PC-3 (cell line): ENCODE data around the gene DGCR6L. TPM values are rescaled to one million over a fixed set of nuclear protein-coding genes. Genes with fewer than 3 reads are reported as not detected.
"Not testable (repeated sequence)": the region's sequence is repeated elsewhere in the genome, so short reads cannot be mapped to it uniquely, and the experiment has no call there.

Source experiments
- ATAC-seq: fragments of 200-7000 bp; cut with Tn5 transposase; 2 replicates; pipeline ENCODE4 v1.9.1; 2020; ENCODE audit warnings: mild to moderate bottlenecking, moderate library complexity
- BruUV-seq: library from RNA; stranded (reverse); fragments of 400-500 nt; replicated peaks from 2 replicates; lab custom pipeline; 2021; lab: Mats Ljungman, UMichigan
- CTCF ChIA-PET: fragments of 300-600 bp; sonication (Branson Sonifier 250); formaldehyde crosslinking; loops from one replicate; lab custom pipeline; 2022; ENCODE audit warnings: antibody characterized with exemption; lab: Charles Lee
- POLR2A ChIA-PET: fragments of 300-600 bp; sonication (Branson Sonifier 250); formaldehyde crosslinking; loops from one replicate; lab custom pipeline; 2022; ENCODE audit warnings: antibody characterized with exemption; ENCODE audit not compliant: unreplicated experiment; lab: Charles Lee
- DNase-seq: peaks from one replicate; pipeline ENCODE4 v3.0.0-alpha.2; 2015
- H2AFZ ChIP-seq: fragments of 300-600 bp; sonication (generic); 2 replicates; pipeline ENCODE4 v1.6.0; 2016; ENCODE audit warnings: antibody characterized with exemption, low read length
- H3F3A ChIP-seq: fragments of 300-600 bp; sonication (generic); one replicate; pipeline ENCODE4 v1.6.0; 2017; ENCODE audit warnings: antibody characterized with exemption, low read length, control low read depth, mild to moderate bottlenecking; ENCODE audit not compliant: unreplicated experiment
- H3K27ac ChIP-seq: fragments of 300-600 bp; sonication (generic); 2 replicates; pipeline ENCODE4 v1.5.1; 2016; ENCODE audit warnings: mild to moderate bottlenecking, low read length
- H3K27me3 ChIP-seq: fragments of 300-600 bp; sonication (generic); 2 replicates; pipeline ENCODE4 v1.6.1; 2016; ENCODE audit warnings: low read length, mixed read lengths
- H3K36me3 ChIP-seq: fragments of 300-600 bp; sonication (generic); 2 replicates; pipeline ENCODE4 v1.6.1; 2016; ENCODE audit warnings: low read depth, mixed run types, low read length, mixed read lengths
- H3K4me1 ChIP-seq: fragments of 300-600 bp; sonication (generic); 2 replicates; pipeline ENCODE4 v1.5.1; 2016; ENCODE audit warnings: low read length; ENCODE audit not compliant: insufficient read depth
- H3K4me2 ChIP-seq: fragments of 300-600 bp; sonication (generic); 2 replicates; pipeline ENCODE4 v1.6.0; 2016; ENCODE audit warnings: low read length
- H3K4me3 ChIP-seq: fragments of 300-600 bp; sonication (generic); 2 replicates; pipeline ENCODE4 v1.5.1; 2016; ENCODE audit warnings: mild to moderate bottlenecking, low read length, mixed read lengths
- H3K79me2 ChIP-seq: fragments of 300-600 bp; sonication (generic); 2 replicates; pipeline ENCODE4 v1.6.1; 2017; ENCODE audit warnings: low read length, mixed read lengths
- H3K9ac ChIP-seq: fragments of 300-600 bp; sonication (generic); 2 replicates; pipeline ENCODE4 v1.6.0; 2016; ENCODE audit warnings: mild to moderate bottlenecking, low read length
- H3K9me2 ChIP-seq: fragments of 300-600 bp; sonication (generic); replicated peaks from 2 replicates; pipeline ENCODE4 v1.6.1; 2016; ENCODE audit warnings: mixed run types, low read length, mixed read lengths
- H3K9me3 ChIP-seq: fragments of 300-600 bp; sonication (generic); 2 replicates; pipeline ENCODE4 v1.6.1; 2016; ENCODE audit warnings: low read length, mixed read lengths
- H4K20me1 ChIP-seq: fragments of 300-600 bp; sonication (generic); 2 replicates; pipeline ENCODE4 v1.6.1; 2016; ENCODE audit warnings: low read length, mixed read lengths
- EZH2 ChIP-seq: fragments of 300-600 bp; sonication (generic); IDR thresholded peaks from one replicate; pipeline ENCODE4 v1.6.1; 2017; ENCODE audit warnings: antibody characterized with exemption, mild to moderate bottlenecking, low read length; ENCODE audit not compliant: unreplicated experiment
- EZH2phosphoT487 ChIP-seq: fragments of 300-600 bp; sonication (generic); IDR thresholded peaks from 2 replicates; pipeline ENCODE4 v1.6.1; 2018; ENCODE audit warnings: mild to moderate bottlenecking, antibody characterized with exemption, low read length, borderline replicate concordance
- intact Hi-C: fragments of 100-400 bp; cut with micrococcal nuclease; formaldehyde crosslinking; loops from 2 replicates; pipeline ENCODE4 v1.9.0; 2023
- total RNA-seq: library from RNA; depleted of rRNA; stranded (reverse); fragments of >200 nt; gene quantifications from 2 replicates; pipeline ENCODE4 v1.2.3, GENCODE V29; 2014
- TF ChIP-seq, protein P1 (sequence below): fragments of 300-600 bp; sonication (generic); conservative IDR thresholded peaks from 2 replicates; pipeline ENCODE4 v1.5.1; 2017; ENCODE audit warnings: antibody characterized with exemption, low read depth, mild to moderate bottlenecking, low read length

The DGCR6L gene
- total RNA-seq, 1 experiment from 2014 or later: 78.1 TPM

DNA sequence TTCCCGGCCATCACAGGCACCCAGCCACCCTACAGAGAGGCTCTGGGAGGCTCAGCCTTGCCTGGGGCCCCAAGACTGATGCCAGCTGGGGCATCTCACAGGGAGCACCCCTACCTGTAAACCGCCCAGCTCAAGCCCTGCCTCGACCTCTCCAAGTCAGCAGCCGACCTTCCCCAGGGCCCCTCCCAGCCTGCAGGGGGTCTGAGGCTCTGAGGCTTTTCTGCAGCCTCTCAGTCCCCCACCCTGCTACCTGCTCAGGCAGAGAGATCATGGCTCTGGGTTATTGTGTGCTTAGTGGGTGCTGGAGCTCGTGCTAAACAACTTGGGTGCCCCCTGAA lies 28.6 kb downstream of the DGCR6L start:
- BruUV-seq: no TSS peak
- DNase-seq (no peak), ATAC-seq (no peak)
- no peak overlapping the region for H3K9ac ChIP-seq
- no peak overlapping the region for H3K4me2 ChIP-seq
- H3K27ac ChIP-seq: no peak overlapping the region
- no peaks in the 10 kb centered on the region for H3F3A ChIP-seq
- ChIA-PET CTCF (no interaction called here), POLR2A (no interaction called here)
- no peak overlapping the region for H2AFZ ChIP-seq
- no peaks in the 10 kb centered on the region for H3K27me3 ChIP-seq
- H3K9me3 ChIP-seq: no peaks in the 10 kb centered on the region
- H4K20me1 ChIP-seq: no peaks in the 10 kb centered on the region
- H3K4me1 ChIP-seq: no peaks in the 10 kb centered on the region
- no peak for TF ChIP-seq EZH2
- TF ChIP-seq, protein P1, sequence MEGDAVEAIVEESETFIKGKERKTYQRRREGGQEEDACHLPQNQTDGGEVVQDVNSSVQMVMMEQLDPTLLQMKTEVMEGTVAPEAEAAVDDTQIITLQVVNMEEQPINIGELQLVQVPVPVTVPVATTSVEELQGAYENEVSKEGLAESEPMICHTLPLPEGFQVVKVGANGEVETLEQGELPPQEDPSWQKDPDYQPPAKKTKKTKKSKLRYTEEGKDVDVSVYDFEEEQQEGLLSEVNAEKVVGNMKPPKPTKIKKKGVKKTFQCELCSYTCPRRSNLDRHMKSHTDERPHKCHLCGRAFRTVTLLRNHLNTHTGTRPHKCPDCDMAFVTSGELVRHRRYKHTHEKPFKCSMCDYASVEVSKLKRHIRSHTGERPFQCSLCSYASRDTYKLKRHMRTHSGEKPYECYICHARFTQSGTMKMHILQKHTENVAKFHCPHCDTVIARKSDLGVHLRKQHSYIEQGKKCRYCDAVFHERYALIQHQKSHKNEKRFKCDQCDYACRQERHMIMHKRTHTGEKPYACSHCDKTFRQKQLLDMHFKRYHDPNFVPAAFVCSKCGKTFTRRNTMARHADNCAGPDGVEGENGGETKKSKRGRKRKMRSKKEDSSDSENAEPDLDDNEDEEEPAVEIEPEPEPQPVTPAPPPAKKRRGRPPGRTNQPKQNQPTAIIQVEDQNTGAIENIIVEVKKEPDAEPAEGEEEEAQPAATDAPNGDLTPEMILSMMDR: no peak
- no peak for TF ChIP-seq EZH2phosphoT487
- no peaks in the 10 kb centered on the region for H3K9me2 ChIP-seq
- no peaks in the 10 kb centered on the region for H3K36me3 ChIP-seq
- intact Hi-C loops: no loop called here
- no peak overlapping the region for H3K4me3 ChIP-seq
- H3K79me2 ChIP-seq: no peaks in the 10 kb centered on the region

DNA sequence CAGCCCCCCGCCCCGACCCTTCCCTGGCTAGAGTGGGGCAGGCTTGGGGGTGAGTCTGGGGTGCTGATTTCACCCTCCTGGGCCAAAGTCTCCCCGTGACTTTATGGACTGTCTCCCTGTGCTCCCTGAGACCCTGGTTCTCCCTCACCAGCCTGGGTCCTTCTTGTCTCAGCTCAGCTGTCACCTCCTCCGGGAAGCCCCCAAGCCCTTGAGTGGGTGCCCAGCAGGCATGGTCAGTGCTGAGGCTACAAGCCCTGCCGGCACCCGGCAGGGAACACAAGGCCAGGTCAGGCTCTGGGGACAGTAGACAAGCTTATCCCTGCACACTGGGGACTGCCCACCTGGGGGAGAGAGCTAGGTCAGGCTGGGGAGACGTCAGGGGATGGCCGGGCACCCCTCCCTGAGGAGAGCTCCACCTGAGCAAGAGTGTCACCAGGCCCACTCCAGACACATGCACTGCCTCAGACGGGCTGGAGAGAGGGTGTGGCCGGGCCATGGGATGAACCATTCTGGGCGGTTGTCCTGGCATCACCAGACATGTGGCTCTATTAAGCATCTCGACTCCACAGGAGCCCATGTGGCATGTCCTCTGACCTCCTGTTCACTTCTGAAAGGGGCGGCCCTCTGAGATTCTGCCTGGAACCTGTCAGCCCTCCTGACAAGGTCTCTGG lies 29.1 kb downstream of the DGCR6L start:
- H2AFZ ChIP-seq: no peak overlapping the region
- H3F3A ChIP-seq: no peaks in the 10 kb centered on the region
- intact Hi-C loops: no loop called here
- no peaks in the 10 kb centered on the region for H4K20me1 ChIP-seq
- no peaks in the 10 kb centered on the region for H3K9me2 ChIP-seq
- DNase-seq (no peak), ATAC-seq (no peak)
- H3K36me3 ChIP-seq: no peaks in the 10 kb centered on the region
- no peak overlapping the region for H3K27ac ChIP-seq
- ChIA-PET CTCF (no interaction called here), POLR2A (no interaction called here)
- H3K4me3 ChIP-seq: no peak overlapping the region
- H3K4me1 ChIP-seq: no peaks in the 10 kb centered on the region
- H3K79me2 ChIP-seq: no peaks in the 10 kb centered on the region
- H3K4me2 ChIP-seq: no peak overlapping the region
- no peak overlapping the region for H3K9ac ChIP-seq
- no peaks in the 10 kb centered on the region for H3K9me3 ChIP-seq
- TF ChIP-seq EZH2phosphoT487 (no peak), EZH2 (no peak)
- TF ChIP-seq, protein P1: no peak
- no peaks in the 10 kb centered on the region for H3K27me3 ChIP-seq
- BruUV-seq: no TSS peak

DNA sequence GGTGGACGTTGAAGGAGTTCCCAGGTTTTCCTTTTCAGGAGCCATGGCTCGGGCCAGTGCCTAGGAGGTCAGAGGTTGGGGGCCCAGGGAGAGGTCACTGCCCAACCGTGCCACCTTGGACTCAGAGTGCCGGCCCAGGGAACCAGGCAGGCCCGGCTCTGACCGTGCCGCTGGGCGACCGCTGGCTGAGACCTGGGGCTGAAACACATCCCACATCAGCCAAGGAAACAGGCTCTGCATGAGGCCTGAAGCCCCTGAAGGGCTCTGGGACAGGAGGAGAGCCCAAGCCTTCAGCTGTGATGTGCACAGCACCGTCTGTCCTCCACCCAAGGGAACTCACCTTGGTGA lies 29.8 kb downstream of the DGCR6L start:
- Histone ChIP-seq H3K36me3 (no peaks in the 10 kb centered on the region), H3K27ac (no peak overlapping the region), H3K79me2 (no peaks in the 10 kb centered on the region), H3K9me2 (no peaks in the 10 kb centered on the region), H3K9me3 (no peaks in the 10 kb centered on the region), H3K4me1 (no peaks in the 10 kb centered on the region), H3K9ac (no peak overlapping the region), H3K4me2 (no peak overlapping the region), H3K27me3 (no peaks in the 10 kb centered on the region), H4K20me1 (no peaks in the 10 kb centered on the region), H2AFZ (no peak overlapping the region), H3F3A (no peaks in the 10 kb centered on the region), H3K4me3 (no peak overlapping the region)
- ATAC-seq (no peak), DNase-seq (no peak)
- ChIA-PET POLR2A (no interaction called here), CTCF (no interaction called here)
- TF ChIP-seq EZH2phosphoT487: no peak
- no peak for TF ChIP-seq EZH2
- TF ChIP-seq, protein P1: no peak
- intact Hi-C loops: no loop called here
- BruUV-seq: no TSS peak

GRCh38 chr22:20289182-20290044 lies 30.4 kb downstream of the DGCR6L start:
- H3K9me3 ChIP-seq, H4K20me1 ChIP-seq, H3K9ac ChIP-seq: not testable (repeated sequence)

More at GRCh38 chr22:20289182-20290044, 30.4 kb downstream of the DGCR6L start:
- H3F3A ChIP-seq, H3K4me3 ChIP-seq, intact Hi-C loops, H3K4me2 ChIP-seq, ATAC-seq, H3K4me1 ChIP-seq, CTCF ChIA-PET, H3K9me2 ChIP-seq, H3K79me2 ChIP-seq, BruUV-seq, H3K36me3 ChIP-seq, H3K27me3 ChIP-seq, H3K27ac ChIP-seq, H2AFZ ChIP-seq, DNase-seq, POLR2A ChIA-PET: not testable (repeated sequence)
